Measurements from ENCODE around the gene GLT8D2. TPM values are rescaled to one million over a fixed set of nuclear protein-coding genes. Genes with fewer than 3 reads are reported as not detected.
"Not testable (repeated sequence)": the region's sequence is repeated elsewhere in the genome, so short reads cannot be mapped to it uniquely, and the experiment has no call there.

GLT8D2 gene
- total RNA-seq, 2 experiments from 2014 or later: not detected

DNA sequence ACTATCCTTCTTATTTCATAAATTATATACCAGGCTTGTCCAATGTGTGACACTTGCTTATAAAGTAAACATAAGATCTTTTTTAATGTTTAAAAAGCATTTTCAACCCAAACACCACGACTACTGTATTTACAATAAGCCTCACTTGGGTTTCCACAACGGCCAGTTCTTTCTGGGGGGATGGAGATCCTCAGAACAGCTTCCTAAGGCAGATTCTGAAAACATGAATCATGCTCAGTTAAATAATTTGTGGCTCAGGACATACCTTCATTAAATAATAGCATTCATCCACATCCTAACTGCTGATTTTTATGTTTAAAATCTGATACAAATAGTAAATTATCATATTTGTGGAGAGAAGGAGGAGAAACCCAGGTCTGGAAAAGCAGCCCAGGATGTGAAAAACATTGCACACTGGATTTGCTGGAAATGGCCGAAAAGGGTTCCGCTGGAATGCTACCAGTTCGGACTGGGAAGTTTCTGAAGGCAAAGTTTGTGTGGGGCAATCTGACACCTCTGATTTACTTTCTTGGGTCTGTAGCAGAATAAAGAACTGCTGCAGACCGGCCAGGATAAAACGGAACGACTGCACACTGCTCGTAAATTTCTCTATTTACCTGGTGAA, 597 bp downstream of the GLT8D2 start:
- POLR2A ChIA-PET: no interaction called here
- H3K27ac Mint-ChIP-seq: no peak overlapping the region
- no peak for DNase-seq
- H3K27me3 Mint-ChIP-seq: peaks cover 24% of the 10 kb centered on the region
- intact Hi-C loops (cut with micrococcal nuclease): no loop called here
- no peaks in the 10 kb centered on the region for H3K36me3 Mint-ChIP-seq
- no peaks in the 10 kb centered on the region for H3K9me3 Mint-ChIP-seq
- peaks cover 5% of the 10 kb centered on the region for H3K4me1 Mint-ChIP-seq (ENCODE audit: low read depth)
- H3K4me3 Mint-ChIP-seq: no peak overlapping the region
- CTCF ChIA-PET: no interaction called here

DNA sequence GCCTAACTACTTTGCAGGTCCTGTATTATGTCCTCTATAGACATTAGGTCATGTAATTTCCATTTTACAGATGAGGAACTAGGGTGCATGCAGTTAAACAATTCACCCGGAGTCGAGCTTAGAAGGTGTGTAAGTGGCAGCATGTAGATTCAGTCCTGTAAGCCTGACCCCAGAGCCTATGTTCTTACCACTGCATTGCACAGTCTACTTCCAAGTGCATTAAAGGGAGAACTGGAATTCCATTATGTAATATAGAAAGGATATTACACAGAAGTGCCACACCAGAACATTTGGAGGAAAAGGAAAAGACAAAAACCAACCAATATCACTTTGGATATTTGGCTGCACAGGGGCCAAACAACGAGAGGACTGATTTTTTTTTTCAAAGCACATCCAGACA, 1.2 kb downstream of the GLT8D2 start:
- Mint-ChIP-seq H3K36me3 (no peaks in the 10 kb centered on the region), H3K9me3 (no peaks in the 10 kb centered on the region), H3K4me3 (no peak overlapping the region), H3K4me1 (ENCODE audit: low read depth) (peaks cover 5% of the 10 kb centered on the region), H3K27ac (no peak overlapping the region), H3K27me3 (peaks cover 24% of the 10 kb centered on the region)
- intact Hi-C loops (cut with micrococcal nuclease): no loop called here
- ChIA-PET CTCF (no interaction called here), POLR2A (no interaction called here)
- no peak for DNase-seq

DNA sequence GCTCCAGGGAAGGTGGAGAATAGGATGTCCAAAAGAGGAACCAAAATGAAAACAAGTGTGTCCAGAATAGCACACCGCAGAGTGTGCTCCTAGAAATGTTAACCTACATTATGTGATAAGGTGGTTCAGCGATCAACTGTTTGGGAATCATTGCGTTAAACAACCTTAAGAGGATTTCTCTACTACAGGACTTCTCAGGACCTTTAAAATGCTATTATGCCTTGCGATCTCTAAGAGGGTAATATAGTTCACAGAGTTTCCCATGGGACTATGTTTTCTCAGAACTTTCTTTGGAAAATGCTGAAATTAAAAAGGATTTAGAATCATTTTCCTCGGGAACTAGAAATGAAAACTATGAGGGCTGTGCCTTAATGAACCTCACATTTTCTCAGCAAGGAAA, 1.8 kb downstream of the GLT8D2 start:
- H3K27me3 Mint-ChIP-seq: peaks cover 22% of the 10 kb centered on the region

DNA sequence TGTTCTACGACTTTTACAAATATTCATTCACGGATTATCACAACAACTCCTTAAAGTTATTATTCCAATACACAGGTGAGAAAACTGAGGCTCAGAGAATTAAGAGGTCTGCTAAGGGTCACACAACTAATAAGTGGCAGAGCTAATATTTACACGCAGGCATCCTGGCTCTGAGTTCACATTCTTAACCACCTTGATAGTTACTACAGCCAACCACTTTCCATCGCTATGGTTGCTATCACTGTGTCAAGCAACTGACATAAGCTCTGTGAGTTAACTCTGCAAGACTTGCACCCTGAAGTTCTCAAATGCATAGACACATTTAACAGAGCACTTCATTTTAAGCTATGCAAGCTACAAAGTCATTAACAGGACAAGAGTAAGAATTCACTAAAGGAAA, 3.7 kb downstream of the GLT8D2 start:
- Mint-ChIP-seq H3K9me3 (no peaks in the 10 kb centered on the region), H3K4me1 (ENCODE audit: low read depth) (peaks cover 5% of the 10 kb centered on the region), H3K4me3 (no peak overlapping the region), H3K36me3 (no peaks in the 10 kb centered on the region), H3K27me3 (peaks cover 13% of the 10 kb centered on the region), H3K27ac (no peak overlapping the region)
- POLR2A ChIA-PET: interaction anchor here (0.7 kb wide), 1 partner anchor 74 kb away, joined by 4 read pairs; no protein-coding TSS in a partner anchor
- intact Hi-C loops (cut with micrococcal nuclease): no loop called here
- no peak for DNase-seq
- CTCF ChIA-PET: interaction anchor here (1.0 to 1.7 kb wide), 3 partner anchors 11 to 63 kb away, joined by 3 to 10 read pairs (median 3); no protein-coding TSS in a partner anchor

More for the DNA sequence above, 1.8 kb downstream of the GLT8D2 start:
- Mint-ChIP-seq H3K4me1 (ENCODE audit: low read depth) (peaks cover 5% of the 10 kb centered on the region), H3K9me3 (no peaks in the 10 kb centered on the region), H3K4me3 (no peak overlapping the region), H3K27ac (no peak overlapping the region), H3K36me3 (no peaks in the 10 kb centered on the region)
- no peak for DNase-seq
- intact Hi-C loops (cut with micrococcal nuclease): no loop called here
- ChIA-PET POLR2A (no interaction called here), CTCF (interaction anchor here (1.4 kb wide), 1 partner anchor 61 kb away, joined by 6 read pairs; no protein-coding TSS in a partner anchor)

DNA sequence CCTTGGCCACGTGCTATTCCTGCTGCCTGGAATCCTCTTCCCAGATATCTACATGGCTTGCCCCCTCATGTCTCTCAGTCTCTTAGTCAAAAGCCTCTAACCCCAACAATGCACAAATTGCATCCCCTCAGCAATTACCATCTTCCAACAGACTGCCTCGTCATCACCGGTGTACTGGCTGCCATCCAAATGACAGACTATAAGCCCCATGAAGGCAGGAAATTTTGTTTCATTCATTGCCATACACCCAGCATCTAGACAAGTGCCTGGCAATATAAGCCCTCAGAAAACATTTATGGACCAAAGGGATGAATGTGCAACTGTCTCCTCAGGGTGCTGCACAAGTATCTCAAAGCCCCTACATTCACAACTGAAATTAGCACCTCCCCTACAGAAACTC, 5.8 kb downstream of the GLT8D2 start:
- DNase-seq: no peak
- Mint-ChIP-seq H3K4me3 (no peak overlapping the region), H3K27ac (no peak overlapping the region), H3K9me3 (no peaks in the 10 kb centered on the region), H3K4me1 (ENCODE audit: low read depth) (no peaks in the 10 kb centered on the region), H3K27me3 (peaks cover 2% of the 10 kb centered on the region), H3K36me3 (no peaks in the 10 kb centered on the region)
- ChIA-PET CTCF (no interaction called here), POLR2A (no interaction called here)
- intact Hi-C loops (cut with micrococcal nuclease): no loop called here

DNA sequence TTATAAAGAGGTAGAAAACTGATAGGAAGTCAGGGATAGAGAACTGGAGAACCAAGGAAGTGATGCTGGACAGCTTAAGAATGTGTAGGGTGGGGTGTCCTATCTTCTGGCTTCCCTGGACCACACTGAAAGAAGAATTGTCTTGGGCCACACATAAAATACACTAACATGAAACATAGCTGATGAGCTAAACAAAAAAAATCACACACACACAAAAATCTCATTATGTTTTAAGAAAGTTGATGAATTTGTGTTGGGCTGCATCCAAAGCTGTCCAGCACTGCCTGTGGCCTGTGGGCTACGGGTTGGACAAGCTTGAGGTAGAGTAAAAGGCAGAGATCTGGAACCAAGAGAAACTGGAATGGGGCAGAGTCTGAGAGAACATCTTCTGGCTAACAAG, 7.4 kb downstream of the GLT8D2 start:
- DNase-seq: no peak
- intact Hi-C loops (cut with micrococcal nuclease): no loop called here
- H3K27ac Mint-ChIP-seq: no peak overlapping the region
- H3K9me3 Mint-ChIP-seq: no peaks in the 10 kb centered on the region
- no peaks in the 10 kb centered on the region for H3K27me3 Mint-ChIP-seq
- ChIA-PET POLR2A (interaction anchor here (0.8 kb wide), 1 partner anchor 76 kb away, joined by 4 read pairs; no protein-coding TSS in a partner anchor), CTCF (interaction anchor here (0.7 to 1.8 kb wide), 3 partner anchors 15 to 159 kb away, joined by 4 to 5 read pairs (median 5); no protein-coding TSS in a partner anchor)
- no peaks in the 10 kb centered on the region for H3K36me3 Mint-ChIP-seq
- H3K4me1 Mint-ChIP-seq (ENCODE audit: low read depth): no peaks in the 10 kb centered on the region
- H3K4me3 Mint-ChIP-seq: no peak overlapping the region

DNA sequence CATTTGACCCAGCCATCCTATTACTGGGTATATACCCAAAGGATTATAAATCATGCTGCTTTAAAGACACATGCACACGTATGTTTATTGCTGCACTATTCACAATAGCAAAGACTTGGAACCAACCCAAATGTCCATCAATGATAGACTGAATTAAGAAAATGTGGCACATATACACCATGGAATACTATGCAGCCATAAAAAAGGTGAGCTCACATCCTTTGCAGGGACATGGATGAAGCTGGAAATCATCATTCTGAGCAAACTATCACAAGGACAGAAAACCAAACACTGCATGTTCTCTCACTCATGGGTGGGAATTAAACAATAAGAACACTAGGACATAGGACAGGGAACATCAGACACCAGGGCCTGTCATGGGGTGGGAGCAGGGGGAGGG, 10.2 kb downstream of the GLT8D2 start:
- H3K4me1 Mint-ChIP-seq (ENCODE audit: low read depth); H3K36me3 Mint-ChIP-seq; DNase-seq; POLR2A ChIA-PET; intact Hi-C loops (cut with micrococcal nuclease); H3K9me3 Mint-ChIP-seq; H3K27ac Mint-ChIP-seq; H3K27me3 Mint-ChIP-seq; H3K4me3 Mint-ChIP-seq: not testable (repeated sequence)
- CTCF ChIA-PET: interaction anchor here (0.9 kb wide), 1 partner anchor 69 kb away, joined by 3 read pairs; no protein-coding TSS in a partner anchor

DNA sequence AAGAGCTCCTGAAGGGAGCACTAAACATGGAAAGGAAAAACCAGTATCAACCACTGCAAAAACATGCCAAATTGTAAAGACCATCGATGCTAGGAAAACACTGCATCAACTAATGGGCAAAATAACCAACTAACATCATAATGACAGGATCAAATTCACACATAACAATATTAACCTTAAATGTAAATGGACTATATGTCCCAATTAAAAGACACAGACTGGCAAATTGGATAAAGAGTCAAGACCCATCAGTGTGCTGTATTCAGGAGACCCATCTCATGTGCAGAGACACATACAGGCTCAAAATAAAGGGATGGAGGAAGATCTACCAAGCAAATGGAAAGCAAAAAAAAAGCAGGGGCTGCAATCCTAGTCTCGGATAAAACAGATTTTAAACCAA, 13.8 kb downstream of the GLT8D2 start:
- intact Hi-C loops (cut with micrococcal nuclease); CTCF ChIA-PET; H3K4me1 Mint-ChIP-seq (ENCODE audit: low read depth); H3K27me3 Mint-ChIP-seq; POLR2A ChIA-PET; H3K36me3 Mint-ChIP-seq; DNase-seq; H3K9me3 Mint-ChIP-seq; H3K4me3 Mint-ChIP-seq; H3K27ac Mint-ChIP-seq: not testable (repeated sequence)

DNA sequence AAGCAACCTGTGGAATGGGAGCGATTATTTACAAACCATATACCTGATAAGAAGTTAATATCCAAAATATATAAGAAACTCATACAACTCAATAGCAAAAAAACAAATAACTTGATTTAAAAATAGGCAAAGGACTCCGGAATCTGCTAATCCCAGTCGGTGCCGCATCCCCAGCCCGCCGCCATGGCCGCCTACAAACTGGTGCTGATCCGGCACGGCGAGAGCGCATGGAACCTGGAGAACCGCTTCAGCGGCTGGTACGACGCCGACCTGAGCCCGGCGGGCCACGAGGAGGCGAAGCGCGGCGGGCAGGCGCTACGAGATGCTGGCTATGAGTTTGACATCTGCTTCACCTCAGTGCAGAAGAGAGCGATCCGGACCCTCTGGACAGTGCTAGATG, 19.4 kb downstream of the GLT8D2 start:
- H3K36me3 Mint-ChIP-seq; intact Hi-C loops (cut with micrococcal nuclease): not testable (repeated sequence)

DNA sequence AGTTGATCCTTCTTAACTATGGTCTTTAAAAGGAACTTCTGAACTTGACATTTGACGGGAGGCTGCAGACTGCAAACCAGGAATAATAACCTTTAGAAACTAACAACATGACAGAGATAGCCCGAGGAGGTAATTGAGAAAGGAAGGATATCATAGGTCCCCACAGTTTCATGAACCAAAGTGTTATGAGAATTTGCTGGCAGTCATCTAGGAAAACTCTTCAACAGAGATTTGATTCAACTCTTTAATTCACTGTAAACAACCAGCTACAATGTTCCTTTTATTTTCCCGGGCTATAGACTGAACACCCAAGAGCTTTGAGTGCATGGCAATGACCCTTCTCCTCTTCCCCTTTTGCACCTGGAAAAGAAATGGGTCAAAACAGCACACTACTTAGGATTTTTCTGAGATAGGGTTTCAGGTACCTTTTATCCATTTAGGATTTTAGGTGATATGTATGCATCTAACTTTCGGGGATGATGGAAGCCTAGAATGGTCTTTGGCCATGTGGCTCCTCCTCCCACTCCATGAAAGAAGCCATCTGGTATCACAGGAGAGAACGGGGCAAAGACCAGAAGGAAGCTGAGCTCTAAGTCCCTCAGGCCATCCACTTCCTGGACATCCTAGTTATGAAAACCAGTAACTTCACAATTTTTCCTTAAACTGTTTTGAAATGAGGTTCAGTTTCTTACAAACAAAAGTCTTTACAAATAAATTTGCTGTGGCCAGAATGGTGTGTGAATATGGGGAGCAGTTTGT, 23.0 kb downstream of the GLT8D2 start:
- no peaks in the 10 kb centered on the region for H3K4me1 Mint-ChIP-seq (ENCODE audit: low read depth)
- ChIA-PET CTCF (no interaction called here), POLR2A (no interaction called here)
- no peaks in the 10 kb centered on the region for H3K36me3 Mint-ChIP-seq
- no peak overlapping the region for H3K4me3 Mint-ChIP-seq
- H3K27me3 Mint-ChIP-seq: peaks cover 5% of the 10 kb centered on the region
- no peak for DNase-seq
- no peaks in the 10 kb centered on the region for H3K9me3 Mint-ChIP-seq
- intact Hi-C loops (cut with micrococcal nuclease): no loop called here
- no peak overlapping the region for H3K27ac Mint-ChIP-seq

More for the DNA sequence above, 19.4 kb downstream of the GLT8D2 start:
- CTCF ChIA-PET; DNase-seq; H3K9me3 Mint-ChIP-seq; POLR2A ChIA-PET; H3K27me3 Mint-ChIP-seq; H3K27ac Mint-ChIP-seq; H3K4me1 Mint-ChIP-seq (ENCODE audit: low read depth); H3K4me3 Mint-ChIP-seq: not testable (repeated sequence)

DNA sequence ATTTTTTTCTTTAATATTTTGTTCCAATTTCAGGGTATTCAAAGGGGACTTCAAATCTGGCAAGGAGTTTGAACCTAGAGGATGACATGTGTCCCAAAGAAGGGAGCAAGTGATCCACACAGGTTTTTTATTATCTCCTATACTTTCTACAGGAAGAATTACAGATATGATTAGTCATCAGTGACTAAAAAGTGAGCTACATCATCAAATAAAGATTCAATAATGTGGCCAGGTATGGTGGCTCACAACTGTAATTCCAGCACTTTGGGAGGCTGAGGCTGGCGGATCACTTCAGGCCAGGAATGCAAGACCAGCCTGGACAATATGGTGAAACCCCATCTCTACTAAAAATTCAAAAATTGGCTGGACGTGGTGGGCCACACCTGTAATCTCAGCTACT, 24.2 kb downstream of the GLT8D2 start:
- POLR2A ChIA-PET: no interaction called here
- CTCF ChIA-PET: no interaction called here

DNA sequence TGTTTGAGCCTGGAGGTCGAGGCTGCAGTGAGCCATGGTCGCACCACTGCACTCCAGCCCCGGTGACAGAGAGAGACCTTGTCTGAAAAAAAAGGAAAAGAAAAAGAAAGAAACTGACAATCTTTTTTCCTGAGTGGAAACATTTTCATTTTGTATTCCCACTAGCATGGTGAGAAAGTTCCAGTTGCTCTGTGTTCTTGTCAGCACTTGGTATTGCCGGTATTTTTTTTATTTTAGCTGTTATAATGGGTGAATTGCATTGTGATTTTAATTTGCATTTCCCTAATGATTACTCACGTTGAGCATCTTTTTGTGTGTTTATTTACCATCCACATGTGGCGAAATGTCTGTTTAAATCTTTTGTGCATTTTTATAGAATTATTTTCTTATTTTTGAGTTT, 25.6 kb downstream of the GLT8D2 start:
- Mint-ChIP-seq H3K27ac (no peak overlapping the region), H3K4me1 (ENCODE audit: low read depth) (no peaks in the 10 kb centered on the region), H3K4me3 (no peak overlapping the region), H3K27me3 (peaks cover 16% of the 10 kb centered on the region), H3K9me3 (no peaks in the 10 kb centered on the region), H3K36me3 (no peaks in the 10 kb centered on the region)
- intact Hi-C loops (cut with micrococcal nuclease): no loop called here
- ChIA-PET CTCF (no interaction called here), POLR2A (no interaction called here)
- DNase-seq: no peak

More for the DNA sequence above, 24.2 kb downstream of the GLT8D2 start:
- intact Hi-C loops (cut with micrococcal nuclease): no loop called here
- no peaks in the 10 kb centered on the region for H3K4me1 Mint-ChIP-seq (ENCODE audit: low read depth)
- no peak for DNase-seq
- no peak overlapping the region for H3K4me3 Mint-ChIP-seq
- no peaks in the 10 kb centered on the region for H3K9me3 Mint-ChIP-seq
- no peak overlapping the region for H3K27ac Mint-ChIP-seq
- H3K36me3 Mint-ChIP-seq: no peaks in the 10 kb centered on the region
- peaks cover 8% of the 10 kb centered on the region for H3K27me3 Mint-ChIP-seq

DNA sequence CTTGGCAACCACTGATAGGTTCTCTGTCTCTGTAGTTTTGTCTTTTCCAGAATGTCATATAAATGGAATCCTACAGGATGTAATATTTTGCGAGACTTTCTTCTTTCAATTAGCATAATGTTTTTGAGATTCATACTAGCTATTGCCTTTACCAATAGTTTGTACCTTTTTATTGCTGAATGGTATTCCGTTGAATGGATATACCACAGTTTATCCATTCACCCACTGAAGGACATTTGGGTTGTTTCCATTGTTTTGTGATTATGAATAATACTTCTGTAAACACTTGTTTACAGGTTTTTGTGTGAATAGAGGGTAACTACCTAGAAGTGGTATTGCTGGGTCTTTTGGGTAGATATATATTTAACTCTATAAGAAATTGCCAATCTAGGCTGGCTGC, 26.3 kb downstream of the GLT8D2 start:
- no peaks in the 10 kb centered on the region for H3K9me3 Mint-ChIP-seq
- H3K27me3 Mint-ChIP-seq: peaks cover 18% of the 10 kb centered on the region
- POLR2A ChIA-PET: no interaction called here
- H3K4me3 Mint-ChIP-seq: no peak overlapping the region
- H3K36me3 Mint-ChIP-seq: no peaks in the 10 kb centered on the region
- no peak overlapping the region for H3K27ac Mint-ChIP-seq
- CTCF ChIA-PET: no interaction called here
- H3K4me1 Mint-ChIP-seq (ENCODE audit: low read depth): no peaks in the 10 kb centered on the region
- intact Hi-C loops (cut with micrococcal nuclease): no loop called here
- DNase-seq: no peak
